Transverse colon (tissue), 4 donors: ENCODE data around the gene CDH13.

ENCODE experiments used
- CTCF ChIP-seq, 5 experiments: fragments of 200-600 bp in 3 of 5; fragments of 450-650 bp in 2 of 5; sonication (generic) in 3 of 5; IDR thresholded peaks; 1 replicate in 2 of 5; 2 replicates in 3 of 5; pipeline ENCODE4 v1.5.1; 2016 to 2017; ENCODE audit warnings: antibody characterized with exemption in 5 of 5, inconsistent platforms in 3 of 5, mild to moderate bottlenecking in 2 of 5, moderate library complexity in 1 of 5
- POLR2A ChIP-seq: fragments of 450-650 bp; IDR thresholded peaks from one replicate; pipeline ENCODE4 v1.6.1; 2016; ENCODE audit warnings: antibody characterized with exemption, mild to moderate bottlenecking, moderate library complexity
- POLR2AphosphoS5 ChIP-seq, 3 donors: sonication (generic); formaldehyde crosslinking; IDR thresholded peaks; one replicate each; pipeline ENCODE4 v1.6.1; 2016; ENCODE audit warnings: antibody characterized with exemption in 3 of 3

GRCh38 chr16:83715217-83715920 is 1088.6 kb downstream of the CDH13 start:
- TF ChIP-seq POLR2A: no peak
- TF ChIP-seq POLR2AphosphoS5 (IDR thresholded peaks at IDR 0.05): no peak
- no peak for TF ChIP-seq CTCF (IDR thresholded peaks at IDR 0.05)
